Endodermal cell (in vitro differentiated cells): Measurements from ENCODE around the gene MAN2B1. TPM values are rescaled to one million over a fixed set of nuclear protein-coding genes. Genes with fewer than 3 reads are reported as not detected.

Experiments
- DNase-seq: peaks from one replicate; pipeline ENCODE4 v3.0.0-alpha.2; 2017
- H3K27ac ChIP-seq: 2 replicates; pipeline ENCODE4 v1.5.1; 2013; ENCODE audit warnings: mild to moderate bottlenecking, low read depth, low read length, moderate library complexity
- H3K27me3 ChIP-seq: 2 replicates; pipeline ENCODE4 v1.6.1; 2013; ENCODE audit warnings: mild to moderate bottlenecking, low read length, moderate library complexity; ENCODE audit not compliant: insufficient read depth, control insufficient read depth, poor library complexity, severe bottlenecking
- H3K36me3 ChIP-seq: 2 replicates; pipeline ENCODE4 v1.7.0; 2013; ENCODE audit warnings: mild to moderate bottlenecking, low read length, moderate library complexity; ENCODE audit not compliant: control insufficient read depth, insufficient read depth
- H3K4me1 ChIP-seq: one replicate; pipeline ENCODE4 v1.7.0; 2013; ENCODE audit warnings: low read length; ENCODE audit not compliant: control insufficient read depth, insufficient read depth
- H3K4me3 ChIP-seq: 2 replicates; pipeline ENCODE4 v1.5.1; 2013; ENCODE audit warnings: mild to moderate bottlenecking, low read length, moderate library complexity
- H3K9ac ChIP-seq: 2 replicates; pipeline ENCODE4 v1.6.1; 2013; ENCODE audit warnings: mild to moderate bottlenecking, low read length, moderate library complexity; ENCODE audit not compliant: poor library complexity, severe bottlenecking; ENCODE audit errors: extremely low read depth
- H3K9me3 ChIP-seq: 2 replicates; pipeline ENCODE4 v1.6.1; 2013; ENCODE audit warnings: mild to moderate bottlenecking, low read length, moderate library complexity; ENCODE audit not compliant: control insufficient read depth
- H3K27ac Mint-ChIP-seq: 2 replicates; pipeline ENCODE4 v1.8.0; 2020; ENCODE audit warnings: mixed read lengths
- H3K27me3 Mint-ChIP-seq: 2 replicates; pipeline ENCODE4 v1.8.0; 2021; ENCODE audit warnings: mild to moderate bottlenecking, mixed read lengths; ENCODE audit not compliant: insufficient read depth
- H3K36me3 Mint-ChIP-seq: 2 replicates; pipeline ENCODE4 v1.8.0; 2020; ENCODE audit warnings: low read depth, mixed read lengths
- H3K4me1 Mint-ChIP-seq: 2 replicates; pipeline ENCODE4 v1.8.0; 2020; ENCODE audit warnings: mixed read lengths
- H3K4me3 Mint-ChIP-seq: 2 replicates; pipeline ENCODE4 v1.8.0; 2020; ENCODE audit warnings: mild to moderate bottlenecking, moderate library complexity, mixed read lengths
- H3K9me3 Mint-ChIP-seq: 2 replicates; pipeline ENCODE4 v1.8.0; 2020; ENCODE audit warnings: mild to moderate bottlenecking, mixed read lengths
- WGBS, 2 experiments: methylation state at CpG; one replicate each; pipeline versions ENCODE4 v1.1.5 to v1.1.7; 2013; ENCODE audit warnings: missing lambda C conversion rate in 2 of 2, mixed read lengths in 1 of 2; ENCODE audit not compliant: insufficient coverage in 1 of 2, insufficient read length in 1 of 2; 5-methylcytosine and 5-hydroxymethylcytosine counted together
- total RNA-seq, 2 donors: library from RNA; stranded (reverse); fragmentation: NEBNext Ultra II Directional in 1 of 2; extraction: Animal tissue kit (Norgen Biotek cat#: 25700) in 1 of 2; gene quantifications; 2 replicates in 1 of 2; 3 replicates in 1 of 2; pipeline ENCODE4 v1.2.1, GENCODE V29; 2021
- TF ChIP-seq, protein P1 (sequence below): fragments of 200-600 bp; sonication (generic); conservative IDR thresholded peaks from 2 replicates; pipeline ENCODE4 v1.5.0; 2021; ENCODE audit warnings: antibody characterized with exemption, mild to moderate bottlenecking

The MAN2B1 gene
- total RNA-seq, 2 donors from 2014 or later, result 101 to 113 TPM

DNA sequence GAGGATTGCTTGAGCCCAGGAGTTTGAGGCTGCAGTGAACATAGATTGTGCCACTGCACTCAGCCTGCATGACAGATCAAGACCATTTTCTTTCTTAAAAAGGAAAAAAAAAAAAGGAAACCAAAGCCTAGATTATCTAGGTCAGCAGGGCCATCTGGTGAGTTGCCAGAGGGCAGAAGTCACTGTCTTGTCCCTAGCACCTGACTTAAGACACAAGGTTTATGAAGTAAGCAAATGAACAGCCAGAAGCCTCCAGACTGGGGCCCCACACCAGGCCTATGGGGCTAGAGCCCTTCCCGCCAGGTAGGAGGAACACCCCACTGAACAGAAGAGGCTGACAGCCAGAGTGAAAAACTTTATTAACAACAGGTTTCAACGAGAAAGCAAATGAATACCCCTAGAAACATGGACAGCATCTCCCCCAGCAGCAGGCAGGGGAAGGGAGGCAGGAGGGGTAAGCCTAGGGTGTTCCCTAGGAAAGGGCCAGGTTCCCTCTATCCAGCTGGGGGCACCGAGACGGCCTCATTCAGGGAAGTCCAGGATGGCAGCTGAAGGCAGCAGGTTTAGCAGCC, 1.3 kb upstream of the MAN2B1 start:
- Mint-ChIP-seq H3K36me3 (peaks cover 28% of the 10 kb centered on the region), H3K4me3 (peak overlapping the region; percentile 96), H3K27me3 (no peaks in the 10 kb centered on the region), H3K9me3 (no peaks in the 10 kb centered on the region), H3K4me1 (peaks cover 22% of the 10 kb centered on the region), H3K27ac (no peak overlapping the region)
- no peak for DNase-seq
- Histone ChIP-seq H3K9me3 (no peaks in the 10 kb centered on the region), H3K27ac (no peak overlapping the region), H3K36me3 (peaks cover 32% of the 10 kb centered on the region), H3K27me3 (no peaks in the 10 kb centered on the region), H3K4me3 (peak overlapping the region; percentile 93), H3K4me1 (no peaks in the 10 kb centered on the region), H3K9ac (no peak overlapping the region)
- TF ChIP-seq, protein P1, sequence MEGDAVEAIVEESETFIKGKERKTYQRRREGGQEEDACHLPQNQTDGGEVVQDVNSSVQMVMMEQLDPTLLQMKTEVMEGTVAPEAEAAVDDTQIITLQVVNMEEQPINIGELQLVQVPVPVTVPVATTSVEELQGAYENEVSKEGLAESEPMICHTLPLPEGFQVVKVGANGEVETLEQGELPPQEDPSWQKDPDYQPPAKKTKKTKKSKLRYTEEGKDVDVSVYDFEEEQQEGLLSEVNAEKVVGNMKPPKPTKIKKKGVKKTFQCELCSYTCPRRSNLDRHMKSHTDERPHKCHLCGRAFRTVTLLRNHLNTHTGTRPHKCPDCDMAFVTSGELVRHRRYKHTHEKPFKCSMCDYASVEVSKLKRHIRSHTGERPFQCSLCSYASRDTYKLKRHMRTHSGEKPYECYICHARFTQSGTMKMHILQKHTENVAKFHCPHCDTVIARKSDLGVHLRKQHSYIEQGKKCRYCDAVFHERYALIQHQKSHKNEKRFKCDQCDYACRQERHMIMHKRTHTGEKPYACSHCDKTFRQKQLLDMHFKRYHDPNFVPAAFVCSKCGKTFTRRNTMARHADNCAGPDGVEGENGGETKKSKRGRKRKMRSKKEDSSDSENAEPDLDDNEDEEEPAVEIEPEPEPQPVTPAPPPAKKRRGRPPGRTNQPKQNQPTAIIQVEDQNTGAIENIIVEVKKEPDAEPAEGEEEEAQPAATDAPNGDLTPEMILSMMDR, result no peak
- 87 to 92% methylated on average over 3 to 4 of the region's 4 CpGs for WGBS, 2 experiments

DNA sequence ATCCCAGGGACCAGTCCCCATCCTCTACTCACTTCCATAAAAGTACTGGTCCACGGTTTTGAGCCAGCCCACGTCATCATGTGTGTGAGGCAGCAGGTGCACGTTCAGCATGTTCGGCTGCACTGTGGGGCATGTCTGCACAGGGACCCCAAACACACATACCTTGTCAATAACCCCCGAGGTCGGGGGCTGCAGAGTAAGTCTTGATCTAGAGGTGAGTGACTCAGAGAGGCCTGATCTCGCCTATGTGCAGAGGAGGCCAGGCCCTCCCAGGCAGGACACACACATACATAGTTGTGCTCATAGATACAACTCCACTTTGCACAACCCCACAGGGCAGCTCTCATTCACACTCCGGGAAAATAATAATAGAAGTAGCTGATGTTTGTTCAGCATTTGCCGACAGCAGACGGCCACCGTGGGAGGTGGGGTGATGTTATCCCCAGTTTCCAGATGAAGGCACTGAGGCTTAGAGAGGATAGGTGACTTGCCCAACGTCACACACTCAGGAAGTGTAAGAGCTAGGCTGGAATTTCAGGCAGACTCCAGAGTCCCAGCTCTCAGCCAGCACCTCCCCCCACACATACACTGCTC, 774 bp downstream of the MAN2B1 start:
- Histone ChIP-seq H3K4me1 (no peaks in the 10 kb centered on the region), H3K4me3 (peak overlapping the region; percentile 91), H3K27ac (no peak overlapping the region), H3K36me3 (peaks cover 38% of the 10 kb centered on the region), H3K9ac (peak overlapping the region; percentile 76), H3K27me3 (no peaks in the 10 kb centered on the region), H3K9me3 (no peaks in the 10 kb centered on the region)
- DNase-seq, result no peak
- Mint-ChIP-seq H3K36me3 (peaks cover 23% of the 10 kb centered on the region), H3K9me3 (no peaks in the 10 kb centered on the region), H3K27ac (peak overlapping the region; percentile 71), H3K4me3 (peak overlapping the region; percentile 96), H3K4me1 (peaks cover 22% of the 10 kb centered on the region), H3K27me3 (no peaks in the 10 kb centered on the region)
- TF ChIP-seq, protein P1, result no peak
- 84% methylated on average over 11 of the region's 12 CpGs; no CpG with 5 or more reads in 1 of the 2 experiments for WGBS, 2 experiments

DNA sequence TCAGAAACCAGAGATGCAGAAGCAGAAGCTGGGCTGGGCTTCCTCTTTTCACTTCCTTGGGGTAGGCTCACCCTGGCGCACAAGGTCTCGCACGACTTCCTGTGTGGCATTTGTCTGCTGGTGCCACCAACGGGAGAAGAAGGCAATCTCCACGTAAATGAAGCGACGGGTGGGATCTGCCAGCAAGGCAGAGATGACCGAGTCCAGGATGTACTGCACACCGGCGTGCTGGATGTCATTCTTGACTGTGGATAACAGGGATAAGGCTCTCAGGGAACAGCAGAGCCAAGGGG, 1.3 kb downstream of the MAN2B1 start:
- TF ChIP-seq, protein P1, result no peak
- DNase-seq, result no peak
- WGBS, 2 experiments, result 95 to 96% methylated on average over 10 of the region's 10 CpGs
- Mint-ChIP-seq H3K36me3 (peaks cover 26% of the 10 kb centered on the region), H3K9me3 (no peaks in the 10 kb centered on the region), H3K4me3 (peak overlapping the region; percentile 17), H3K27ac (no peak overlapping the region), H3K27me3 (no peaks in the 10 kb centered on the region), H3K4me1 (peaks cover 19% of the 10 kb centered on the region)
- Histone ChIP-seq H3K4me3 (no peak overlapping the region), H3K36me3 (peaks cover 33% of the 10 kb centered on the region), H3K9me3 (no peaks in the 10 kb centered on the region), H3K27me3 (no peaks in the 10 kb centered on the region), H3K9ac (no peak overlapping the region), H3K27ac (no peak overlapping the region), H3K4me1 (no peaks in the 10 kb centered on the region)
